ENCODE results near the gene RPS6KA4.

Gene RPS6KA4

GRCh38 chr11:64366751-64367150 is 7.8 kb downstream of the RPS6KA4 start:
- DNase-seq (ENCODE audit: low read depth): no peak

DNA sequence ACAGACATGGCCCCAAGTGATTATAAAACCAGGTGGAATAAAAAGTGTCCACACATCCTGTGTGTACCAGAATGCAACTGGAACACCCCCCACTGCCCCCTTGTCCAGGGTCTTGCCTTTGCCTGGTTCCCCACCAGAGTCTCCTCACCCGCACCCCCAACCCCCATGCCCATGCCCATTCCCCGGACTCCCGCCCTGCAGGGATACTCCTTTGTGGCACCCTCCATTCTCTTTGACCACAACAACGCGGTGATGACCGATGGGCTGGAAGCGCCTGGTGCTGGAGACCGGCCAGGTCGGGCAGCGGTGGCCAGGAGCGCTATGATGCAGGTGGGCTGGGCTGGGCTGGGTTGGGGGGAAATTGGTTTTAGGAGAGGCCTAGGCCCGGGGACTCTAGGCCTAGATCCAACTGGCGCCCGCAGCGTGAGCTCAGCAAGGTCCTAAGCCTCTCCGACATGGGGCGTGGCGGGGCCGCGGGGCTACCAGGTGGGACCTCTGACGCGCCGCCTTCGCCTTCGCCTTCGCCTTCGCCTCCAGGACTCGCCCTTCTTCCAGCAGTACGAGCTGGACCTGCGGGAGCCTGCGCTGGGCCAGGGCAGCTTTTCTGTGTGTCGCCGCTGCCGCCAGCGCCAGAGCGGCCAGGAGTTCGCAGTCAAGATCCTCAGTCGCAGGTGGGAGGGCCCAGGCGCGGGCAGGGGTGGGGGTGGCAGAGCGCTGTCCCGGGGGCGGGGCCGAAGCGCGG is 9.1 kb downstream of the RPS6KA4 start:
- no peak for DNase-seq (ENCODE audit: low read depth)

- DNase-seq (ENCODE audit: low read depth): no peak
These were observed 9.7 kb downstream of the RPS6KA4 start for GRCh38 chr11:64368673-64369074.

DNA sequence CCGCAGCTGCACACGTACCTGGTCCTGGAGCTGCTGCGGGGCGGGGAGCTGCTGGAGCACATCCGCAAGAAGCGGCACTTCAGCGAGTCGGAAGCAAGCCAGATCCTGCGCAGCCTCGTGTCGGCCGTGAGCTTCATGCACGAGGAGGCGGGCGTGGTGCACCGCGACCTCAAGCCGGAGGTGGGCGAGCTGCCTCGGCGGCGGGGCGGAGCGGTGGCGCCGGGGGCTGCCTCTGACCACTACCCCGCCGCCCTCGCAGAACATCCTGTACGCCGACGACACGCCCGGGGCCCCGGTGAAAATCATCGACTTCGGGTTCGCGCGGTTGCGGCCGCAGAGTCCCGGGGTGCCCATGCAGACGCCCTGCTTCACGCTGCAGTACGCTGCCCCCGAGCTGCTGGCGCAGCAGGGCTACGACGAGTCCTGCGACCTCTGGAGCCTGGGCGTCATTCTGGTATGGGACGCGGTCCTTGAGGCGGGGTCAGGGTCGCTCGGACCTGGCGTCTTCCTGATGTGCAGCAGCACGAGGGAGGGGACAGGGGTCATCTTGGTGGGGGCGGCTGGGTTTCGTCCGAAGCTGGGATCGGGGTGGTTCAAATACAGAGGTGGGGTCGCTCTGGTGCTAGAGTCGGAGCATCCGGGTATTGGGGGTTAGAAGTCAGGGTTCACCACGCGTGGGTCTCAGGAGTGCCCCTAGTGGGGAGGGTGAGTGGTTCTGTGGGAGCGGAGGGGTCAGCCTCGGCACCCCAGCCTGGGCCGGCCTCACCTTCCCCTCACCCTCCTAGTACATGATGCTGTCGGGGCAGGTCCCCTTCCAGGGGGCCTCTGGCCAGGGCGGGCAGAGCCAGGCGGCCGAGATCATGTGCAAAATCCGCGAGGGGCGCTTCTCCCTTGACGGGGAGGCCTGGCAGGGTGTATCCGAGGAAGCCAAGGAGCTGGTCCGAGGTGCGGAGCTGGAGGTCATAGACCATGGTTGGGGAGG is 10.8 kb downstream of the RPS6KA4 start:
- no peak for DNase-seq (ENCODE audit: low read depth)

GRCh38 chr11:64371201-64371600 is 12.2 kb downstream of the RPS6KA4 start:
- DNase-seq (ENCODE audit: low read depth): no peak

DNA sequence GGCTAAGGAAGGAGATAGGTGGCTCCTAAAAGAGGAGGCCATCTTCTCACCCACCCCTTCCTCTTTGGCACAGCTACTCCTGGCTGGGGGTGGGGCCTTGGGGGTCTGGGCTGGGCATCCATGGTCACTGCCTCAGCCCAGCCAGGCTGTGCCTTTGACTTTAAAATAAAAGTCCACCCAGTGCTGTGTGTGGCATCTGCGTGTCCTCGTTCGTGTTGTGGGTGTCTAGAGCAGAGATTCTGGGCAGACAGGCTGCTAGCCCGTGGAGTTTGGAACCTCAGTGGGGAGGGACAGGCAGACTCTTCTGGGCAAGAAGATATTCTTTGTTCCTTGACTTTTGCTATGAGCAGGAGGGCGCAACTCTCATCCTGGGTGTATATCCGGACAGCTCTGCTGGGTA is 13.1 kb downstream of the RPS6KA4 start:
- DNase-seq (ENCODE audit: low read depth): no peak

DNA sequence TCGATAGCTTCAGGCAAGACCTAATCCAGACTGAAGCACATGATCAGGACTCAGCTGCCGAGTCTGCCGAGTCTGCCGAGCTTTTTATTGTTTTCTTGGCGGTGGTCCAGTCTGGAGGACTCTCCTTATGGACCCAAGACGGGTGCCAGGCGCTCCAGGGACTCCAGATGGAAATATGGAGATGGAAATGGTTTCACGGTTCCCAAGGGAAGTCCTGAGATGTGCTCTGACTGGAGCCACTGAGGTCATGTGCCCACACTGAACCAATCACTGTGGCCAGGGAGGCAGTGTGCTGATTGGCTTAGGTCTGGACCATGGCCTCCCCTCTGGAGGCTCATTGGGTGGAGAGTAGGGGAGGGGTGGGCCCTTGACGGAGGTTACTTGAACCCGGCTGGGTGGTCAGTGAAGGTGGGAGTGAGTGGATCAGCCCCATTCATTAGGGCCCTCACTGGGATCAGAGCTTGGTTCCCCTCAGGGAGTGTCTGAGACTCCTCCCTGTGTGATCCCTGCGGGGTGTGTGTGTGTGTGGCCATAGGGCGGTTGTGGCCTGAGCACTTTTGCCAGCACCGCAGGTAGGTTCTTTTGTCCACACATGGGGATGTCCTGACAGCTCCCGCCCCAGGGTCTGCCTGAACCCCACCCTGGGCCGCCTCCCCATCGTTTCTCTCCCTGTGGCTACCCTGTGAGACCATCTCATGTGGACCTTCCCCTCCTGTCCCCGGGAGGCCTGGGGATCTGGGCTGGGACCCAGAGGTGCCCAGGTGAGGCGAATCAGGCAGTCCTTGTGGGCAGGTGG is 14.0 kb downstream of the RPS6KA4 start:
- DNase-seq (ENCODE audit: low read depth): no peak

DNA sequence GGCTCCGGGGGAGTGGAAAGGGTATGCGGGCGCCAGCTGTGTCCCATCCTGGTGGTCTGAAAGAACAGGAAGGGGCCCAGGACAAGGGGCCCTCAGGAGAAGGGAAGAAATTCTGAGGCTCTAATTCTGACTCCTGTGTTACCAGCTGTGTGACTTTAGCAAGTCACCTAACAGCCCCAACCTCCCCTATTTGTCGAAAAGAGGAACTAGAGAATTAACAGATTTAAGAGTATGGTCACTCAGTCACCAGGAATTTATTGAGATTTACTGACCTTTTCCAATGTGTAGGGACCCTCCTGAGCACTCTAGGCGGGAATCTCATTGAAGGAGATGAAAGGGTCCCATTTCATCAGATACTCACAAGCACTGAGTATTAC is 14.6 kb downstream of the RPS6KA4 start:
- no peak for DNase-seq (ENCODE audit: low read depth)

GRCh38 chr11:64376071-64376470 is 17.1 kb downstream of the RPS6KA4 start:
- DNase-seq (ENCODE audit: low read depth): no peak

DNA sequence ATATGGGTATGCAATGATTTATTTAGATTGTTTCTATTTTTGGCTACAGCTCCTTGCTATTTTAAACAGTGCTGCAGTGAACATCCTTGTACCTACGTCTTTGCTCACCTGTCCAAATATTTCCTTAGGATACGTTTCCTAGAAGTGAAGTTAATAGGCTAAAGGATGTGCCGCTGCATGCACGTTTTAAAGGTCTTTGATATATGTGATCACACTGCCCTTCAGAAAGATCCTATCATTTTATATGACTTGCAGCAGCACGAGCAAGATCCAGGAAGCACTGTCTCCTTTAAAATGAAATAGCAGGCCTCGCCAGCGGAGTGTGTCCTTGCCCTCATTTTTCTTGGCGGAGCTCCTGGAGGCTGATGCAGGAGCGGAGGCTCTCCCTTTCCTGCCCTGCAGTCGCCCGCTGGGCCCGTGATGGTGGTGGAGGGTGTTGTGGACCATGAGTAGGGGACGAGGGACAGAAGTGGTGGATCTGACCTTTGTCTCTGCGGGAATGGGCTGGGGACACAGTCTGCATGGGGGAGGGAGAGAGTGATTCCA is 19.4 kb downstream of the RPS6KA4 start:
- DNase-seq (ENCODE audit: low read depth): no peak

- DNase-seq (ENCODE audit: low read depth): no peak
These were observed 20.2 kb downstream of the RPS6KA4 start for GRCh38 chr11:64379160-64379559.

GRCh38 chr11:64379817-64380709 is 21.1 kb downstream of the RPS6KA4 start:
- DNase-seq (ENCODE audit: low read depth): no peak

DNA sequence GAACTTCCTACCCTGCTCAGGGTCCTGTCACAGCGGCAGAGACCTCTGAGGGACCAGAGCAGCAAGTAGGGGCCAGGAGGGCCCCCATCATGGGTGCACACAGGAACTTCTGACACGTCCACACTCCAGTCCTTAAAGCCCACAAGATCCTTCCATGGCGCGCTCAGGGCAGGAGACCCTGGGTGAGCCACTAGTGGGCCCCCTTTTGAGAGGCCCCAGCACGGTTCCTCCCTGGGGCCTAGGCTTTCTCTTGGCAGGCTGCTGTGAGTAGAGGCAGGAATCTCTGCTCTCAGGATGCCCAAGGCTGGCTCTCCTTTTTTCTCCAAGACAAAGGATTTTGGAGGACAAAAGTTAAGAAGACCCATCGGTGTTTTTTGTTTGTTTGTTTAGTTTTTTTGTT is 22.4 kb downstream of the RPS6KA4 start:
- no peak for DNase-seq (ENCODE audit: low read depth)

DNA sequence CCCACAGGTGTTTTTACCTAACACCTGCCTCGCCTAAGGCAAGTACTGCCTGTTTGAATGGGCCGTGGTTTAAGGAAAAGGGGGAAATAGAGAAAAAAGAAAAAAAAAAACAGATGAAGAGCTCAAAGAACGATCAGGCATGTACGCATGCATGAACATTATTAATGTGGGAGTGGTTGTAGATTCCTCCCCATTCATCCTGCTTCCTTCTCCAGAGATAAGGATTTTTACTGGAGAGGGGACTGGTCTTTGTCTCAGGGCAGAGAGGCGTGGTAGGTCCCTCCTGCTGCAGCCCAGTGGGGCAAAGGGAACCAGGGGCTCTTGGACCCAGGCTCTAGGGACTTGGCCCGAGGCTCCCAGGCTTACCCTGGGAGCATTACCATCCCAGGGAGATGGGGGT is 23.1 kb downstream of the RPS6KA4 start:
- no peak for DNase-seq (ENCODE audit: low read depth)

- no peak for DNase-seq (ENCODE audit: low read depth)
These were observed 23.6 kb downstream of the RPS6KA4 start for GRCh38 chr11:64382586-64382985.

GRCh38 chr11:64383580-64383979 is 24.6 kb downstream of the RPS6KA4 start:
- no peak for DNase-seq (ENCODE audit: low read depth)

- DNase-seq (ENCODE audit: low read depth): no peak
These were observed 25.2 kb downstream of the RPS6KA4 start for GRCh38 chr11:64384028-64384737.

DNA sequence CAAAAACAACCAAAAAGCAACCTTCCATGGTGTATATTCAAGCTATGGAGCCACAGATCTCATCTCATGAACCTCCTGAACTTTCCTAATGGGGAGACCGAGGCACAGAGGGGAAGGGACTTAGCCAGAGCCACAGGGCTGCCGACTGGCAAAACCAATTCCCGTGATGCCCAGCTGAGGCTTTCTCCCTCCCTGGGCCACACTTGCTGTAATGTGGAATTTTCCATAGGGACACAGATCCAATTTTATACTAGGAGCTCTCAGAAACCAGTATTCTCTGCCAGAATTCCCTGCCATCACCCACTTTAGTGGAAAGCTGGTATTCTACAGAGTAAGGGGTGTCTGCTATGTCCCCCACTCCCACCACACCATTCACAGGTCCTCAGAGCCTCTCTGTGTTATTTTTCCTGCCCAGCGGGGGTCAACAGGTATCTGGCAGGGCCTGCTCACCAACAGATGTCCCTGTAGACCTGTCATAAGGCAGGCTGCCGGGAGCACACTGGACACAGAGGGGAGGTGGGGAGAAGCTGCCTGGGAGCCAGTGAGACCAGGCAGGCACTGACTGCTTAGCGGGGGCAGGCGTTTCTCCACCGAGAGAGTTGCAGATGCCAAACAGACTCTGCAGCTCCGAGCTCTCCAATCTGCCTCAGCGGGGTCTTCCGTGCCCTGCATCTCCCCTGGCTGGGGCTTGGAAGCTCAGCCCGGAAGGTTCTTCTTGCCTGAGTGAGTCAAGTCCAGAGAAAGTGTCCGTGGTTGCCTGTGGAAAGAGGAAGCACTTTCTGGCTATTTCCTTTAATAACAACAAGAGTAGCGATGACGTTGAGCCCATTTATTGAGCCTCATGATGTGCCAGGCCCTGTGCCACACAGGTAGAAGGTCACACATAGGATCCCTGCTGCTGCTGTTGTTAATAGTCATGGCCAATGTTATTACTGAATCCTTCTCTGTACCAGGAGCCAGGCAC is 26.3 kb downstream of the RPS6KA4 start:
- DNase-seq (ENCODE audit: low read depth): no peak

Measured in activated T-cell treated with anti-CD3 and anti-CD28 coated beads for 1 hour (primary cell).